GM23248 (cell line): ENCODE data around the gene LIMCH1.

ENCODE experiments used
- EZH2 ChIP-seq: fragments of 200-600 bp; sonication (generic); IDR thresholded peaks from 2 replicates; pipeline ENCODE4 v1.6.1; 2018; ENCODE audit warnings: antibody characterized with exemption, mild to moderate bottlenecking; ENCODE audit not compliant: insufficient read depth, poor library complexity, severe bottlenecking
- EZH2phosphoT487 ChIP-seq: fragments of 200-600 bp; sonication (generic); IDR thresholded peaks from 2 replicates; pipeline ENCODE4 v1.6.1; 2018; ENCODE audit warnings: antibody characterized with exemption, moderate library complexity, mild to moderate bottlenecking, low read depth; ENCODE audit not compliant: insufficient read depth

DNA sequence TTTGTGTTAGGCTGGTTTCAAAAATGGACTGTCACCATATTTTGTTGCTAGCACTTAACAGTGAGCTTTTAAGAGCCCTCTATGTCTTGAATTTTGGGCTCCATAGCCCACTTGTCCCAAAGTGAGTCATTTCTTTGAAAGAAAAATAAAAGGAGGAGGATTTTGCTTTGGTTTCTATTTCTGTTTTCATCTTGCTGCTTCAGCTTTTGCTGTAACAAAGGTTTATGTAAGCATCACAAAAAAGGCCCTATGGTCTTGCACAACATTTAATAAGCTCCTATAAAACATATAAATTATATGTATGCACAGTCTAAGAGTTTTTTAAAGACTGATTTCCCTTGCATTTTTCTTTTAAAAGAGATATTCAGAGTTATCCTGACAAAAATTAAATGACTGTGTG lies 105.4 kb downstream of the LIMCH1 start:
- TF ChIP-seq EZH2 (no peak), EZH2phosphoT487 (no peak)
